Calu3 (cell line): Measurements from ENCODE around the gene TRIM67. TPM values are rescaled to one million over a fixed set of nuclear protein-coding genes. Genes with fewer than 3 reads are reported as not detected.

Experiments used
- BruUV-seq: library from RNA; stranded (reverse); fragments of 400-500 nt; replicated peaks from 2 replicates; lab custom pipeline; 2021; lab: Mats Ljungman, UMichigan
- CTCF ChIA-PET: fragments of 300-600 bp; sonication (Branson Sonifier 250); formaldehyde crosslinking; loops from one replicate; lab custom pipeline; 2022; ENCODE audit warnings: antibody characterized with exemption; lab: Charles Lee
- DNase-seq: peaks from one replicate; pipeline ENCODE4 v3.0.0; 2022
- H3K27ac Mint-ChIP-seq: one replicate; pipeline ENCODE4 v1.8.0; 2022; ENCODE audit warnings: mixed read lengths; ENCODE audit not compliant: unreplicated experiment
- H3K27me3 Mint-ChIP-seq: one replicate; pipeline ENCODE4 v1.8.0; 2022; ENCODE audit warnings: mixed read lengths; ENCODE audit not compliant: unreplicated experiment
- H3K36me3 Mint-ChIP-seq: one replicate; pipeline ENCODE4 v1.8.0; 2022; ENCODE audit warnings: mild to moderate bottlenecking, moderate library complexity, mixed read lengths; ENCODE audit not compliant: insufficient read depth, unreplicated experiment
- H3K4me1 Mint-ChIP-seq: one replicate; pipeline ENCODE4 v1.8.0; 2022; ENCODE audit warnings: mild to moderate bottlenecking, low read depth, mixed read lengths; ENCODE audit not compliant: unreplicated experiment
- H3K4me3 Mint-ChIP-seq: one replicate; pipeline ENCODE4 v1.8.0; 2022; ENCODE audit warnings: mild to moderate bottlenecking, low read depth, moderate library complexity, mixed read lengths; ENCODE audit not compliant: unreplicated experiment
- H3K9me3 Mint-ChIP-seq: one replicate; pipeline ENCODE4 v1.8.0; 2022; ENCODE audit warnings: low read depth, mixed read lengths; ENCODE audit not compliant: unreplicated experiment
- CTCF ChIP-seq: fragments of 200-600 bp; IDR thresholded peaks from one replicate; pipeline ENCODE4 v1.8.0; 2022; ENCODE audit warnings: antibody characterized with exemption; ENCODE audit not compliant: unreplicated experiment
- intact Hi-C: fragments of 100-400 bp; cut with micrococcal nuclease; formaldehyde crosslinking; loops from one replicate; pipeline ENCODE4 v1.10.0; 2022; ENCODE audit not compliant: unreplicated experiment
- total RNA-seq: library from RNA; stranded (reverse); gene quantifications from 2 replicates; pipeline ENCODE4 v1.2.3, GENCODE V29; 2022

Gene TRIM67
- total RNA-seq, 1 experiment from 2014 or later: 0.09 TPM

DNA sequence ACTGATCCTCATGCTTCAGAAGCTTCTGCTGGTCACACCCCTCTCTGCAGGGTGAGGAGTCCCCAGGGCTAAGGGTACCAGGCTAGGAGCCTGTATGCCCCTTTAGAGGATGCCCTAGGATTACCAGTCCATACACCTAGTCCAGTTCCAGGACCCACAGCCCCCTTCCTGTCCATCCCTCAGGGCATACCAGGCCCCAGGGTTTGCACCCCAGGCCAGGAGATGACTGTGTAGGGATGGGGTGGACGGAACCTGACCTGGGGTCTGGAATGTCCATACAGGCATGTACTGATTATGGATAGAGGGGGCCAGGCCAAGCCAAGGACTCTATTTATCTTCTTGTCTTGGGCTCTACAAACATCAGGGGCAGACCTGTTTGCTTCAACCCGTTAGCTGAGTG, 34.9 kb downstream of the TRIM67 start:
- Mint-ChIP-seq H3K36me3 (no peaks in the 10 kb centered on the region), H3K9me3 (peaks cover 2% of the 10 kb centered on the region), H3K4me3 (no peak overlapping the region), H3K4me1 (peaks cover 35% of the 10 kb centered on the region), H3K27ac (no peak overlapping the region), H3K27me3 (peaks cover 17% of the 10 kb centered on the region)
- intact Hi-C loops: loop anchor here (10.0 kb wide), 1 partner anchor 162 kb away; no protein-coding TSS in a partner anchor
- BruUV-seq: no TSS peak
- no peak for TF ChIP-seq CTCF
- DNase-seq: no peak
- CTCF ChIA-PET: no interaction called here

GRCh38 chr1:231199868-231200267, 38.0 kb downstream of the TRIM67 start:
- TF ChIP-seq CTCF: no peak
- Mint-ChIP-seq H3K4me3 (no peak overlapping the region), H3K36me3 (no peaks in the 10 kb centered on the region), H3K4me1 (peaks cover 14% of the 10 kb centered on the region), H3K9me3 (peaks cover 2% of the 10 kb centered on the region), H3K27ac (no peak overlapping the region), H3K27me3 (peaks cover 42% of the 10 kb centered on the region)
- DNase-seq: no peak
- CTCF ChIA-PET: no interaction called here
- no TSS peak for BruUV-seq
- intact Hi-C loops: loop anchor here (10.0 kb wide), 1 partner anchor 165 kb away; no protein-coding TSS in a partner anchor

GRCh38 chr1:231200388-231201031, 38.7 kb downstream of the TRIM67 start:
- no peaks in the 10 kb centered on the region for H3K36me3 Mint-ChIP-seq
- no peak overlapping the region for H3K27ac Mint-ChIP-seq
- intact Hi-C loops: no loop called here
- peaks cover 2% of the 10 kb centered on the region for H3K9me3 Mint-ChIP-seq
- BruUV-seq: no TSS peak
- CTCF ChIA-PET: no interaction called here
- no peak for TF ChIP-seq CTCF
- DNase-seq: no peak
- H3K4me3 Mint-ChIP-seq: no peak overlapping the region
- peaks cover 48% of the 10 kb centered on the region for H3K27me3 Mint-ChIP-seq
- H3K4me1 Mint-ChIP-seq: peaks cover 7% of the 10 kb centered on the region

- Mint-ChIP-seq H3K36me3 (no peaks in the 10 kb centered on the region), H3K9me3 (peaks cover 2% of the 10 kb centered on the region), H3K4me1 (no peaks in the 10 kb centered on the region), H3K27ac (no peak overlapping the region), H3K4me3 (no peak overlapping the region), H3K27me3 (peaks cover 48% of the 10 kb centered on the region)
- DNase-seq: no peak
- CTCF ChIA-PET: no interaction called here
- no TSS peak for BruUV-seq
- intact Hi-C loops: no loop called here
- no peak for TF ChIP-seq CTCF
These were observed 39.6 kb downstream of the TRIM67 start for GRCh38 chr1:231201375-231201978.
